ENCODE data around the gene PARP12.

The PARP12 gene

DNA sequence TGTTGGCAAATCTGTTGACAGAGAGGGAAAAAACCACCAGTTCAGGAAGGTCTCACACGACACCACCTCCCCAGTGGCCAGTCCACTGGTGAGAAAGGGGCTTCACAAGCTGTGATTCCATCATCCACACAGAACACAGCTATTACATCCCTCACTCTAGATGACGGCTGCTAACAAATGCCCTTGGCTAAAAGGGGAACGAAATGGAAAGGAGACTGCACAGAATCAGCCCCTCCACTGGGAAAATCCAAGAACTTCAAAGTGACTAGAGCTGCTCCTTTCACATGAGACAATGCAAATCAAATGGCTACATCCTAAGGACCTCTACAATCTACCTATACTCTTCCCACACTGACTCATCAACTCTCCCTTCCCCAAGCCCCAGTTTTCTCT, 5.6 kb downstream of the PARP12 start:
- TF ChIP-seq, protein P1, sequence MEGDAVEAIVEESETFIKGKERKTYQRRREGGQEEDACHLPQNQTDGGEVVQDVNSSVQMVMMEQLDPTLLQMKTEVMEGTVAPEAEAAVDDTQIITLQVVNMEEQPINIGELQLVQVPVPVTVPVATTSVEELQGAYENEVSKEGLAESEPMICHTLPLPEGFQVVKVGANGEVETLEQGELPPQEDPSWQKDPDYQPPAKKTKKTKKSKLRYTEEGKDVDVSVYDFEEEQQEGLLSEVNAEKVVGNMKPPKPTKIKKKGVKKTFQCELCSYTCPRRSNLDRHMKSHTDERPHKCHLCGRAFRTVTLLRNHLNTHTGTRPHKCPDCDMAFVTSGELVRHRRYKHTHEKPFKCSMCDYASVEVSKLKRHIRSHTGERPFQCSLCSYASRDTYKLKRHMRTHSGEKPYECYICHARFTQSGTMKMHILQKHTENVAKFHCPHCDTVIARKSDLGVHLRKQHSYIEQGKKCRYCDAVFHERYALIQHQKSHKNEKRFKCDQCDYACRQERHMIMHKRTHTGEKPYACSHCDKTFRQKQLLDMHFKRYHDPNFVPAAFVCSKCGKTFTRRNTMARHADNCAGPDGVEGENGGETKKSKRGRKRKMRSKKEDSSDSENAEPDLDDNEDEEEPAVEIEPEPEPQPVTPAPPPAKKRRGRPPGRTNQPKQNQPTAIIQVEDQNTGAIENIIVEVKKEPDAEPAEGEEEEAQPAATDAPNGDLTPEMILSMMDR (IDR thresholded peaks at IDR 0.05; ENCODE audit: unreplicated experiment in 3 of 3), result no peak
- H3K9me3 Mint-ChIP-seq, result no peaks in the 10 kb centered on the region
- peaks cover 12% of the 10 kb centered on the region for H3K4me1 Mint-ChIP-seq
- no peaks in the 10 kb centered on the region for H3K36me3 Mint-ChIP-seq (ENCODE audit: low read depth)
- no peak overlapping the region for H3K4me3 Mint-ChIP-seq
- H3K27ac Mint-ChIP-seq, result no peak overlapping the region
- H3K27me3 Mint-ChIP-seq (ENCODE audit: low read depth), result peaks cover 24% of the 10 kb centered on the region

DNA sequence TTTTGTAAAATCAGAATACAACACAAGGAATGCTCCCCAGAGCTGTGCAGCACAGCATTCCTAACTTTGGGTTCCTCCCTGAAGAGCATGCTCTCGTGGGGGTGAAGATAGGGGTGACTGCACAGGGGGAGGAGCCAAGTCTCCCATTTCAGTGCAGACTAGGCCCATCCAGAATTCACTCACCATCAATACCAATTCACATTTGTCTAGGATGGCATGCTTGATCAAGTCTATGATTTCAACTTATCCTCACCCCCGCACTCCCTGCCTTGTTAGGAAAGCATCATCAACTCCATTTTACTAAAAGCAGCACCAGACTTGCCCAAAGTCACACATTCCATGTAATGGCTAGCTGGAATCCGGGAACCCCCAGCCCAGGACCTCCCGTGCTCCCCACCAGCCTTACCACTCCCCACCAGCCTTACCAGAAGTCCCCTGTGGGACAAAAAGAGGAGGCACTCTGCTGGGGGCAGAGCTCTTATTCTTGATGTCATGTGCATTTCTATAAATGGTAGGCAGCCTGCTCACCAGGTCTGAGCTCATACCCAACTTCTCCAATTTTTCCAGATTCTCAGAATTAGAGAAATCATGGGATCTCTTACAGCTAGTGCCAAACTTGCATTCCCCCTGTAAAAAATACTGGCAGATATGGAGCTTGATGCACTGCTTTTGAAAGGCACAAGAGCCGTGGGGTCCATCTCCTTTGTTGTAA, 6.2 kb downstream of the PARP12 start:
- TF ChIP-seq, protein P1 (IDR thresholded peaks at IDR 0.05; ENCODE audit: unreplicated experiment in 3 of 3), result no peak
- Mint-ChIP-seq H3K4me3 (no peak overlapping the region), H3K4me1 (peaks cover 11% of the 10 kb centered on the region), H3K27ac (no peak overlapping the region), H3K9me3 (no peaks in the 10 kb centered on the region), H3K36me3 (ENCODE audit: low read depth) (no peaks in the 10 kb centered on the region), H3K27me3 (ENCODE audit: low read depth) (peaks cover 25% of the 10 kb centered on the region)

DNA sequence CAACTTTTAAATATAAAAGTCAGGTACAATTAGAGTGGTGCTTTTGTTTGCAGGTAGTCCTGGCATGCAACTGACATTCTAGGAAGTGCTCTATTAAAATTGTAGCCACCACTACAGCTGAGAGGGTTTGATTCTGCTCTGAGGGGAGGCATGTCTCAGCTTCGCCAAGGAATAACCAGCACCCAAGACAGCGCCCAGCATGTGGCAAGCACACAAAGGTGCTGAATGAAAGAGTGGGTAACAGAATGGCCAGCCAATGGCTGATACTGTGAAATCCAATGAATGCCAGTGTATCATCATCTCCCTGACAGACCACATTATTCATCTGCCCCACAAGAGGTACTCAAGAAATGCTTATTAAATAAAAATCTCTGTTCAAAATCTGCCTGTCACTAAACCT, 6.9 kb downstream of the PARP12 start:
- Mint-ChIP-seq H3K27me3 (ENCODE audit: low read depth) (peaks cover 19% of the 10 kb centered on the region), H3K36me3 (ENCODE audit: low read depth) (no peaks in the 10 kb centered on the region), H3K27ac (no peak overlapping the region), H3K4me1 (peaks cover 4% of the 10 kb centered on the region), H3K9me3 (no peaks in the 10 kb centered on the region), H3K4me3 (no peak overlapping the region)
- TF ChIP-seq, protein P1 (IDR thresholded peaks at IDR 0.05; ENCODE audit: unreplicated experiment in 3 of 3), result no peak

DNA sequence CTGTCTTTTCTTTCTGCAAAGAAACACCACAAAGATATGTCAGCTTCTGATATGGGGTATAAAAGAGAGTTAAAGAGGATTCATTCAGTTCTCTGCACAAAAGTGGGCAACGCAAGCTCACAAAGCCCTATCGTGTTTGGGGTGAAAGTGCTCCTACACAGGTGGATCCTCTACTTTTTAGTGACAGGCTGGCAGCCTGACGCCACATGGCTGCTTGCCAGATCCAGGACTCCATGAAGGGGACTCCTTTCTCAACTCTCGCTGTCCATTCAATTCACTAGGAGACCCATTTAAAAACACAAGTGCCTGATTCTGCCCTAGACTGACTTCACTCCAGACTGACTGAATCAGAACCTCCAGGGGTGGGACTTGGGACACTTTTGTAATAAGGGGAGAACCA, 8.0 kb downstream of the PARP12 start:
- Mint-ChIP-seq H3K9me3 (no peaks in the 10 kb centered on the region), H3K36me3 (ENCODE audit: low read depth) (no peaks in the 10 kb centered on the region), H3K4me3 (no peak overlapping the region), H3K4me1 (no peaks in the 10 kb centered on the region), H3K27me3 (ENCODE audit: low read depth) (peaks cover 13% of the 10 kb centered on the region), H3K27ac (no peak overlapping the region)
- TF ChIP-seq, protein P1 (IDR thresholded peaks at IDR 0.05; ENCODE audit: unreplicated experiment in 3 of 3), result no peak

DNA sequence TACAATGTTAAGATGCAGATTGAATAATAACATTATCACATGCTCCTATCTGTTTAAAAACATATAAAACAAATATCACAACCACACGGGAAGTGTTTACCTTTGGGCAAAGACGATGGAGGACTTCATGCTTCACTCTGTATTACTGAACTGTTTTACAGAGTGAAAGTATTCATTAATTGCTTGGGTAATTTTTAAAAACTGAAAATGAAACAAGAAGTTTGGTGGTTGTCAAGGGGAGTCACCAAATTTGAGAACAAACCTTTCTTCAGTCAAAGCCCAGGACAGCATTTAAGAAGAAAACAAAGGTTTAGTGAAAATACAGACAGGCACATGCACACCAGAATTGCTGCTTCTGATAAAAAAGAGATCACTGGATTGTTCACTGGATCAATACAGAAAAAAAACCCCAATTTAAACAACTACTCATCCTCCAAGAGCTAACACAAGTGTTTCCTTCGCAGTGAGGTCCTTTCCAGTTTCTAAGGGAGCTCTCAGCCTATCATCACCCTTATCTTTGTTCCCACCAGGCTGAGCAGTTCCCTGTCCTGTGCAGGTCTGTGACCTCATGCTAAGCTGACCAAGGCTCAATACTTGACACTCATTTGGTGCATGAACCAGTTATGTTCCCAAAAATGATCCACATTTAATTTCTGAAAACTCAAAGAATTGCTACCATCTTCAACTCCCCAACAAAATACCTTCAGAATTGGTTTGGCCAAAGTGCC, 8.8 kb downstream of the PARP12 start:
- Mint-ChIP-seq H3K27me3 (ENCODE audit: low read depth) (peaks cover 5% of the 10 kb centered on the region), H3K9me3 (no peaks in the 10 kb centered on the region)

More for the DNA sequence above, 8.8 kb downstream of the PARP12 start:
- Mint-ChIP-seq H3K4me1 (no peaks in the 10 kb centered on the region), H3K4me3 (no peak overlapping the region), H3K27ac (no peak overlapping the region), H3K36me3 (ENCODE audit: low read depth) (no peaks in the 10 kb centered on the region)
- TF ChIP-seq, protein P1 (IDR thresholded peaks at IDR 0.05; ENCODE audit: unreplicated experiment in 3 of 3), result no peak
